ENCODE measurements around the gene FKBP10. TPM values are rescaled to one million over a fixed set of nuclear protein-coding genes. Genes with fewer than 3 reads are reported as not detected.

The FKBP10 gene
- total RNA-seq, 1 experiment from 2014 or later, result 143 TPM

DNA sequence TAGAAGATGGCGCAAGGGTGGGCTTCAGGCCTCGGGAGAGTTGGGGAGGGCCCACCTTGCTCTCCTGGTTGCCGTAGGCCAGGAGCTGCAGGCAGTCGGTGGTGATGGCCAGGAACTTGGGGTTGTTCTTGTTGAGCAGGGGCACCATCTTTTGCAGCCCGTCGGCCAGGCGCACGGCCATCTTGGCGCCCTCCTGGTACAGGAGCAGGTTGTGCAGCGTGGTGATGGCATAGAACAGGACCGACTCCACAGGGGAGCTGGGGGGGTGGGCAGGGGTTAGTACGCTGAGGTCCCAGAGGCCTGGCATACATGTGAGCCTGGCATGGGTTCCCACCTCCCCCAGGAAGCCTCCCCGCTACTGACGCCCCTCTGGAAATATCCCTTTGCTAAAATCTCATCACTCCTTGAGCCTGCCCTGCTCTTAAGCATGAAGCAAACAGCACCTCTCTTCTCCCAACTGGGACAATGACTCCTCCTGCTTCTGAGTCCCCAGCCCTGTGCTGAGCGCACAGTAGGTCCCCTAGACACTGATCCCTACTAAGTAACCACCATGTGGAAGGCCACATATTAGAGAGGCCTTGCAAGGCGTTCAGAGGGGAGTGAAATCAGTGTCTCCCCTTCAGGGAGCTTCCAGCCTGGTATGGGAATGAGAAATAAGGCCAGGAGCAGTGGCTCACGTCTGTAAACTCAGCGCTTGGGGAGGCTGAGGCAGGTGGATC is 45.3 kb upstream of the FKBP10 start:
- no peak overlapping the region for H3K4me3 ChIP-seq
- no peak overlapping the region for H2AFZ ChIP-seq
- ChIA-PET POLR2A (ENCODE audit: unreplicated experiment) (no interaction called here), CTCF (interaction anchor here (1.0 kb wide), 1 partner anchor 34 kb away, joined by 4 read pairs; no protein-coding TSS in a partner anchor)
- H3K79me2 ChIP-seq (ENCODE audit: low read depth), result peaks cover 22% of the 10 kb centered on the region
- no peaks in the 10 kb centered on the region for H3K9me3 ChIP-seq (ENCODE audit: insufficient read depth, low read depth)
- peaks cover 5% of the 10 kb centered on the region for H3F3A ChIP-seq (ENCODE audit: insufficient read depth, low read depth)
- no peak overlapping the region for H3K27ac ChIP-seq
- no peak for DNase-seq
- BruUV-seq (replicated peaks), result no TSS peak
- H3K36me3 ChIP-seq (ENCODE audit: low read depth), result peaks cover 20% of the 10 kb centered on the region
- no peak for TF ChIP-seq EZH2 (IDR thresholded peaks at IDR 0.05; ENCODE audit: low read depth)
- TF ChIP-seq, protein P1, sequence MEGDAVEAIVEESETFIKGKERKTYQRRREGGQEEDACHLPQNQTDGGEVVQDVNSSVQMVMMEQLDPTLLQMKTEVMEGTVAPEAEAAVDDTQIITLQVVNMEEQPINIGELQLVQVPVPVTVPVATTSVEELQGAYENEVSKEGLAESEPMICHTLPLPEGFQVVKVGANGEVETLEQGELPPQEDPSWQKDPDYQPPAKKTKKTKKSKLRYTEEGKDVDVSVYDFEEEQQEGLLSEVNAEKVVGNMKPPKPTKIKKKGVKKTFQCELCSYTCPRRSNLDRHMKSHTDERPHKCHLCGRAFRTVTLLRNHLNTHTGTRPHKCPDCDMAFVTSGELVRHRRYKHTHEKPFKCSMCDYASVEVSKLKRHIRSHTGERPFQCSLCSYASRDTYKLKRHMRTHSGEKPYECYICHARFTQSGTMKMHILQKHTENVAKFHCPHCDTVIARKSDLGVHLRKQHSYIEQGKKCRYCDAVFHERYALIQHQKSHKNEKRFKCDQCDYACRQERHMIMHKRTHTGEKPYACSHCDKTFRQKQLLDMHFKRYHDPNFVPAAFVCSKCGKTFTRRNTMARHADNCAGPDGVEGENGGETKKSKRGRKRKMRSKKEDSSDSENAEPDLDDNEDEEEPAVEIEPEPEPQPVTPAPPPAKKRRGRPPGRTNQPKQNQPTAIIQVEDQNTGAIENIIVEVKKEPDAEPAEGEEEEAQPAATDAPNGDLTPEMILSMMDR (conservative IDR thresholded peaks at IDR 0.05), result no peak
- no peaks in the 10 kb centered on the region for H3K27me3 ChIP-seq (ENCODE audit: insufficient read depth, low read depth)
- intact Hi-C loops (cut with micrococcal nuclease; ENCODE audit: unreplicated experiment), result no loop called here
- no peak overlapping the region for H3K4me2 ChIP-seq
- peaks cover 11% of the 10 kb centered on the region for H3K4me1 ChIP-seq (replicated peaks; ENCODE audit: insufficient read depth)
- no peaks in the 10 kb centered on the region for H3K9me2 ChIP-seq (ENCODE audit: insufficient read depth)
- peaks cover 6% of the 10 kb centered on the region for H4K20me1 ChIP-seq (ENCODE audit: insufficient read depth)

DNA sequence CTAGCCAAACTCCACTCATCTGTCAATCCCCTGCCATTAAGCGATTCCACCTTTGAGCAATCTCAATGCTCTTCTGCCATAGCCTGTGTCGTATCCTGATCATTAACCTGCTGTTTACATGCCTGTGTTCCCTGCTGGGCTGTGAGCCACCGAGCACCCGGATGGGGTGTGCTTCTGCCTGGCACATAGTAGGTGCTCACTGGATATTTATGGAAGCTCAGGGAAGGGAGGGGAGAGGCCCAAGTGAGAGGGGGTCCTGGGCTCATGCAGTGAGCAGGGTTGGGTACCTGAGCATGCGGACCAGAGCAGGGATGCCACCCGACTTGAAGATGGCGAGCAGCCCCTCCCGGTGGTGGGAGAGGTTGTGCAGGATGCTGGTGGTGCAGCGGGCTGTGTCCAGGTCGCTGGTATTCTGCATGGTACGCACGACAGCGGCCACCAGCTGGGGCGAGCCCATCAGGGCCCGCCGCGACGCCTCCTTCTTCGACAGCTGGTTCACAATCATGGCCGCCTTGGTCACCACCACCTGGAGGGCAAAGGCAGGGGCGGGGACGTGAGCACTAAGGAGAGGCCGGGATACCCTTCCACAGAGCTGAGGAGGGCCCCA is 44.0 kb upstream of the FKBP10 start:
- Histone ChIP-seq H2AFZ (no peak overlapping the region), H4K20me1 (ENCODE audit: insufficient read depth) (peaks cover 6% of the 10 kb centered on the region), H3K27ac (no peak overlapping the region), H3K36me3 (ENCODE audit: low read depth) (peaks cover 20% of the 10 kb centered on the region), H3K9me3 (ENCODE audit: insufficient read depth, low read depth) (no peaks in the 10 kb centered on the region), H3K4me3 (no peak overlapping the region), H3K4me2 (no peak overlapping the region), H3K9me2 (ENCODE audit: insufficient read depth) (no peaks in the 10 kb centered on the region), H3K79me2 (ENCODE audit: low read depth) (peaks cover 26% of the 10 kb centered on the region), H3F3A (ENCODE audit: insufficient read depth, low read depth) (peaks cover 16% of the 10 kb centered on the region), H3K4me1 (replicated peaks; ENCODE audit: insufficient read depth) (peaks cover 22% of the 10 kb centered on the region), H3K27me3 (ENCODE audit: insufficient read depth, low read depth) (no peaks in the 10 kb centered on the region)
- DNase-seq, result no peak
- ChIA-PET POLR2A (ENCODE audit: unreplicated experiment) (no interaction called here), CTCF (interaction anchor here (1.0 kb wide), 1 partner anchor 33 kb away, joined by 4 read pairs; no protein-coding TSS in a partner anchor)
- intact Hi-C loops (cut with micrococcal nuclease; ENCODE audit: unreplicated experiment), result no loop called here
- BruUV-seq (replicated peaks), result no TSS peak
- TF ChIP-seq, protein P1 (conservative IDR thresholded peaks at IDR 0.05), result no peak
- no peak for TF ChIP-seq EZH2 (IDR thresholded peaks at IDR 0.05; ENCODE audit: low read depth)

DNA sequence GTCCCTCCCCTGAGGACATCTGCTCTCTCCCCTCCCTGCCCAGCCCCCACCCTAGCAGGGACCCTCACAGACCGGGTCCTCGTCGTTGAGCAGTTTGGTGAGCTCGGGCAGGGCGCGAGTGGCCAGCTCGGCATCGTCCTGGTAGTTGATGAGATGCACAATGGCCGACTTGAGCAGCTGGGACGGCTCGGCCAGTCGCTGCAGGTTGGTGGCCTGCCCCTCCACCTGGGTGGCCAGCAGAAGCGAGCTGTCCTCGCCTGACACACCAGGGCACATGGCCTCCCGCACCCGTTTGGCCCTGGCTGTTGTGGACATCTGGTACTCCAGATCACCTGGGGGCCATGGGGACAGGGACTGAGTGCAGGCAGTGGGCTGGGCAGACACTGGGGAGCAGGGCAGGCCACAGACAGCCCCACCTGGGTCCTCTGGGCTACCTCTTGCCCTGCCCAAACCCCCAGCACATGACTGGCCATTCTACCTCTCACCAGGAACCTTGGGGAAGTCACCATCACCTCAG is 43.4 kb upstream of the FKBP10 start:
- no peaks in the 10 kb centered on the region for H3K9me3 ChIP-seq (ENCODE audit: insufficient read depth, low read depth)
- no TSS peak for BruUV-seq (replicated peaks)
- intact Hi-C loops (cut with micrococcal nuclease; ENCODE audit: unreplicated experiment), result no loop called here
- H3K4me2 ChIP-seq, result no peak overlapping the region
- peaks cover 29% of the 10 kb centered on the region for H3K79me2 ChIP-seq (ENCODE audit: low read depth)
- peaks cover 28% of the 10 kb centered on the region for H3K4me1 ChIP-seq (replicated peaks; ENCODE audit: insufficient read depth)
- H3K9me2 ChIP-seq (ENCODE audit: insufficient read depth), result no peaks in the 10 kb centered on the region
- no peaks in the 10 kb centered on the region for H3K27me3 ChIP-seq (ENCODE audit: insufficient read depth, low read depth)
- H3K36me3 ChIP-seq (ENCODE audit: low read depth), result peaks cover 20% of the 10 kb centered on the region
- ChIA-PET CTCF (no interaction called here), POLR2A (ENCODE audit: unreplicated experiment) (interaction anchor here (0.6 kb wide), 1 partner anchor 9 kb away, joined by 3 read pairs; no protein-coding TSS in a partner anchor)
- H2AFZ ChIP-seq, result no peak overlapping the region
- no peak overlapping the region for H3K4me3 ChIP-seq
- no peak overlapping the region for H3K27ac ChIP-seq
- H3F3A ChIP-seq (ENCODE audit: insufficient read depth, low read depth), result peaks cover 20% of the 10 kb centered on the region
- peaks cover 6% of the 10 kb centered on the region for H4K20me1 ChIP-seq (ENCODE audit: insufficient read depth)
- no peak for DNase-seq
- no peak for TF ChIP-seq EZH2 (IDR thresholded peaks at IDR 0.05; ENCODE audit: low read depth)
- TF ChIP-seq, protein P1 (conservative IDR thresholded peaks at IDR 0.05), result no peak
